OCI-LY7 (cell line): ENCODE data around the gene RNF224.

Experiments
- EZH2phosphoT487 ChIP-seq: fragments of 200-600 bp; sonication (generic); IDR thresholded peaks from 2 replicates; pipeline ENCODE4 v1.6.1; 2018; ENCODE audit warnings: low read depth, borderline replicate concordance, mild to moderate bottlenecking, mixed run types, antibody characterized with exemption, low read length, moderate library complexity, mixed read lengths
- TF ChIP-seq, protein P1 (sequence below): fragments of 200-600 bp; sonication (generic); conservative IDR thresholded peaks from 2 replicates; pipeline ENCODE4 v1.5.1; 2014; ENCODE audit warnings: mild to moderate bottlenecking, antibody characterized with exemption, low read length, moderate library complexity, mixed read lengths

DNA sequence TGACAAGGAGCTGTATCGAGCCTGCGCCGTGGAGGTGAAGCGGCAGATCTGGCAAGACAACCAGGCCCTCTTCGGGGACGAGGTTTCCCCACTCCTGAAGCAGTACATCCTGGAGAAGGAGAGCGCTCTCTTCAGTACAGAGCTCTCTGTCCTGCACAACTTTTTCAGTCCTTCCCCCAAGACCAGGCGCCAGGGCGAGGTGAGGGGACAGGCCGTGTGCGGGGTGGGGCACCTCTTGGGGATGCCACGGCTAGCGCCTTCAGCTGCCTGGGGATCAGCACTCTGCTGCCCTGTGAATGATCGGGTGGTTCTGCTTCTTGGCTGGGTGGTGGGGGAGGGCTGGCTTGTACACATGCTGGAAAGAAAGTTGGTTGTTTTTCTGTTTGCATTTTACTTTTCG lies 29.6 kb downstream of the RNF224 start:
- TF ChIP-seq, protein P1, sequence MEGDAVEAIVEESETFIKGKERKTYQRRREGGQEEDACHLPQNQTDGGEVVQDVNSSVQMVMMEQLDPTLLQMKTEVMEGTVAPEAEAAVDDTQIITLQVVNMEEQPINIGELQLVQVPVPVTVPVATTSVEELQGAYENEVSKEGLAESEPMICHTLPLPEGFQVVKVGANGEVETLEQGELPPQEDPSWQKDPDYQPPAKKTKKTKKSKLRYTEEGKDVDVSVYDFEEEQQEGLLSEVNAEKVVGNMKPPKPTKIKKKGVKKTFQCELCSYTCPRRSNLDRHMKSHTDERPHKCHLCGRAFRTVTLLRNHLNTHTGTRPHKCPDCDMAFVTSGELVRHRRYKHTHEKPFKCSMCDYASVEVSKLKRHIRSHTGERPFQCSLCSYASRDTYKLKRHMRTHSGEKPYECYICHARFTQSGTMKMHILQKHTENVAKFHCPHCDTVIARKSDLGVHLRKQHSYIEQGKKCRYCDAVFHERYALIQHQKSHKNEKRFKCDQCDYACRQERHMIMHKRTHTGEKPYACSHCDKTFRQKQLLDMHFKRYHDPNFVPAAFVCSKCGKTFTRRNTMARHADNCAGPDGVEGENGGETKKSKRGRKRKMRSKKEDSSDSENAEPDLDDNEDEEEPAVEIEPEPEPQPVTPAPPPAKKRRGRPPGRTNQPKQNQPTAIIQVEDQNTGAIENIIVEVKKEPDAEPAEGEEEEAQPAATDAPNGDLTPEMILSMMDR: no peak
- TF ChIP-seq EZH2phosphoT487: no peak
